Measurements from ENCODE around the gene RSPH3.
"Not testable (repeated sequence)": the region's sequence is repeated elsewhere in the genome, so short reads cannot be mapped to it uniquely, and the experiment has no call there.

- not testable (repeated sequence) for TF ChIP-seq CTCF, POLR2A (IDR thresholded peaks at IDR 0.05)
Observed at GRCh38 chr6:158952011-158952410, 48.0 kb downstream of the RSPH3 start.

Measured in uterus (tissue), 2 donors.